ENCODE measurements around the gene MARS1.

MARS1 gene

DNA sequence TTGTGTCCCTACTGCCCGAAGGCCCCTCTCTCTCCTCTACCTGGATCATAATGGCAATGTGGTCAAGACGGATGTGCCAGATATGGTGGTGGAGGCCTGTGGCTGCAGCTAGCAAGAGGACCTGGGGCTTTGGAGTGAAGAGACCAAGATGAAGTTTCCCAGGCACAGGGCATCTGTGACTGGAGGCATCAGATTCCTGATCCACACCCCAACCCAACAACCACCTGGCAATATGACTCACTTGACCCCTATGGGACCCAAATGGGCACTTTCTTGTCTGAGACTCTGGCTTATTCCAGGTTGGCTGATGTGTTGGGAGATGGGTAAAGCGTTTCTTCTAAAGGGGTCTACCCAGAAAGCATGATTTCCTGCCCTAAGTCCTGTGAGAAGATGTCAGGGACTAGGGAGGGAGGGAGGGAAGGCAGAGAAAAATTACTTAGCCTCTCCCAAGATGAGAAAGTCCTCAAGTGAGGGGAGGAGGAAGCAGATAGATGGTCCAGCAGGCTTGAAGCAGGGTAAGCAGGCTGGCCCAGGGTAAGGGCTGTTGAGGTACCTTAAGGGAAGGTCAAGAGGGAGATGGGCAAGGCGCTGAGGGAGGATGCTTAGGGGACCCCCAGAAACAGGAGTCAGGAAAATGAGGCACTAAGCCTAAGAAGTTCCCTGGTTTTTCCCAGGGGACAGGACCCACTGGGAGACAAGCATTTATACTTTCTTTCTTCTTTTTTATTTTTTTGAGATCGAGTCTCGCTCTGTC is 31.0 kb upstream of the MARS1 start:
- DNase-seq (ENCODE audit: low read depth, low spot score), result no peak

DNA sequence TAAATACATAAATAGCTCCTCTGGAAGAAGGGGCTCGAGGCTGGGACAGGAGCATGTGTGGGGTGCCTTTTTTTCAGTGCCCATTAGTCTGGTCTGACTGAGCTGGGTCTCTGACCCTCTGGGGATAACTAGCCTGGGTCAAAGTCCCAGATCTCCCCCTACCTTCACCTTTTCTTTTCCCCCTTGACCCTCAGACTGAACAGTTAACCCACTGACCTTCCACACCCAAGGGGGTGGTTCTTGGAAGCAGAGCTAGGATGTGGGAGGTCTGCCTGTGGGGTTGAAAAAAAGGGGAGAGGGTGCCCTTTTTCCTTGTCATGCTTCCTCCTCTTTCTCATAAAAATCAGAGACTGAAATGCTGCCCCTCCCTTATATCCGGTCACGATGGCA is 29.2 kb upstream of the MARS1 start:
- no peak for DNase-seq (ENCODE audit: low read depth, low spot score)

DNA sequence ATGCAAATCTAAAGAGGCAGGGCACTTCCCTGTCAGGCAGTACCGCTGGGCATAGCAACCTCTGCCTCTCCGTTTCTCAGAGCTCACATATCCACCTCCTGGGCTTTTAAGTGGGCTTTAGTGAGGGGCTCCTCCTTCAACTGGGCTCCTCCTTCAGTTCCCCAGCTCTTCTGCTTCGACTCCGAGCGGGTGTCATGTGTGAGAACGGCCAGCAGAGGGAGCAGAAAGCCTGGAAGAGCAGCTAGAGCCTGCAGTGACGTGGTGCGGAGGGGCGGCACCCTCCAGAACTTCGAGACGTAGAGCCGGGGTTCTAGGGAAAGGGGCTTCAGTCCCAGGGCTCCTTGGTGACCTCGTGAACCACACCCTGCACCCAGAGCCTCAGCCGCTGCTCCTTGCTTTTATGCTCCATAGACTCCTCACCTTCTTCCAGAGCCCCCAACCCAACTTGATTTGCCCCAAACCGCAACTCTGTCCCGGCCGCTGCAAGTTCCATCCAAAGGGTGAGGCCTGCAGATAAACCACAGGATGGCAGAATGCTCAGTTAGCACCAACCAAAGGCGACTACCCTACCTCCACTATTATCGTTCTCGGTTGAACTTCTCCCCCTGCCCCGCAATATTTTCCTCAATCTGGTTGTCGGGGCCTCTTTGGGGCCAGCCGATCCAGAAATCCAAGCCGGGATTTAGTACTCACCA is 28.7 kb upstream of the MARS1 start:
- peak; percentile 98 for DNase-seq (ENCODE audit: low read depth, low spot score)

DNA sequence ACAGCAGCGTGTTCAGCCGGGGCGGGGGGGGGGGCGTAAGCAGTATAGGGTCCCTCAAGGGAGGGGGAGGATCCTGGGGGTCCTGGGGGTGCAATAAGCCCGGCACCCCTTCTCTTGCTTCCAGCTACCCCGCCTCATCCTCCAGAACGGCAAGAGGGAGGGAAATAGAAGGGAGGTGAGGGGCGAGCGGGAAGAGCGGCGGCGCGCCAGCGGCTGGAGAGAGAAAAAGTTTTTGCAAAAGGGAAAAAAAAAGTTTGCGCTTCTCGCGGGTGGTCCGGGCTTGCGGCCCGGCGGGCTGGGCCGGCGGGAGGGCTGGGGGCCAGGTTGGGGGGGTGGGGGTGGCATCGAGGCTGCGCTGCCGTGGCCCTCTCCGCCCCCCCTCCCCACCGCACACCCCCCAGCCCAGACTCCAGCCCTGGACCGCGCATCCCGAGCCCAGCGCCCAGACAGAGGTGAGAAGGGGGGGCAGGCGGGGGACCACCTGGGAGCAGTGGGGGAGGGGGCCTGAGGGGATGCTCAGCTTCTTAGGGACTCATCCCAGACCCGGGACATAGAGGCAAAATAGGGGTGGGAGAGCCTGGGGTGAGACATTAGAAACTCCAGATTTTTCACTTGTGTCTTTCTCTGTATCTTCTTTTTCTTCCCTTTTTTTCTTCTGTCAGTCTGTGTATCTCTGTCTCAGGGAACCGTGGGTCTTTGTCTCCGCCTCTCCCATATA is 28.0 kb upstream of the MARS1 start, which contains the start of gene GLI1:
GLI1 (plus strand) TSS at position 36 of the 718 bp plus-strand sequence. CDS start 3,907 bp downstream, outside the sequence.
- peak; percentile 18 for DNase-seq (ENCODE audit: low read depth, low spot score)

DNA sequence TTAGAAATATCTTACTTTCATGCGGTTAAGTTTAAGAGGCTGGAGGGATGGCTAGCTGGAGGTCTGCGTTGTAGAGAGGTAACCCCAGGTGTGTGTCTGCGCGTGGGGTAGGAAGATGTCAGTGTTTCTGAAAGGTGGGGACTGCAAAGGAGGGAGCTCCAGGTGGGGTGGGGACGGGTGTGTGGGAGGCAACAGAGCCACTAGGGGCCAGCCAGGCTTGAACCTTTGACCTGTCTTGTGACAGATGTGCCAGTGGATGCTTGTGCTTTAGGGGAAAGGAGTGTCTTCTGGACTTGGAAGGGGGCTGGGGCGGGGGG is 27.4 kb upstream of the MARS1 start:
- DNase-seq (ENCODE audit: low read depth, low spot score), result no peak

DNA sequence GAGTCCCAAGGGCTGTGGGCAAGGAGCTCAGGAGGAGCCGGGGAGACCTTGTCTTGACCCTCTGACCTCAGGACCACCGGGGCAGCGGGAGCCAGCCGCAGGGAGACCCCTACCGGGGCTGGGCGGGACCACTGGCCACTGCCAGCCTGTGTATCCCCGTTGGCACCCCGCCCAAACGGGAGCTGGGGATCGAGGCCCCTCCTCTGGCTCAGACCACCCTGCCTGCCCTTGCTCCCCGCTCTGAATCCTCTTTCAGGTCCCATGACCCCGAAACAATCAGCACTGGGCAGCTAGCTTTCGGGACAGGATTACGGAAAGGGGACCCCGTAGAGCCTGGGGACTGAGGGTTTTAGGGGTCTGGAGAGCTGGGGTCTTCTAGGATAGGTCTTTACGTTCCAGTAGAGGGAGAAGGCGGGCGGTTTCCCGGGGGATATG is 27.0 kb upstream of the MARS1 start:
- DNase-seq (ENCODE audit: low read depth, low spot score), result peak; percentile 11

DNA sequence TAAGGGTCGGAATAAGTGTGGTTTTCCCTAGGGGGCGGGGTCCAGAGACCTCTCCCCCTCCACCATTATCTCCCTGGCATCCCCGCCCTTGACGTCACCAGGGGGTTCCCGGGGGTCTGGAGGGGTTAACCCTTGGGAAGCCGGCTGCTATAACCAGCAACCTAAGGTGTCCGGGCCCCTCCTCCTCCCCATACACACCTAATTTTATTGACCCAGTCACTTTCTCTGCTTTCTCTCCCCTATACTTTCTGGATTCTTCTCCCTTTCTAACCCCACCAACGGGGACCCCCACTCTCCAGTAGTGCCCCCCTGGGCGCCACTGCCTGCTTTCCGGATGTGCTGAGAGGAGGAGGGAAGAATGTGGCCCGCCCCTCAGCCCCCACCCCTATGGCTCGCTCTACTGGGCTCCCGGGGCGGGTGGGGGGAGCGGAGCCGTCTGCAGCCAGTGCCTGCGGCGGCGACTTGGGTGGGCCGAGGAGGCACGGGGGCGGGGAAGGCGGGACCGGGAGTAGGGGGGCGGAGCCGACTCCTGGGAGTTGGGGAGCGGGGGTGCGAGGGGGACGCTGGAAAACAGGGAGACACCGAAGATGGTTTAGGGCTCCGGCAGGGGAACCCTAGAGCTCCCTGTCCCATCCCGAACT is 26.5 kb upstream of the MARS1 start:
- DNase-seq (ENCODE audit: low read depth, low spot score), result peak; percentile 73

DNA sequence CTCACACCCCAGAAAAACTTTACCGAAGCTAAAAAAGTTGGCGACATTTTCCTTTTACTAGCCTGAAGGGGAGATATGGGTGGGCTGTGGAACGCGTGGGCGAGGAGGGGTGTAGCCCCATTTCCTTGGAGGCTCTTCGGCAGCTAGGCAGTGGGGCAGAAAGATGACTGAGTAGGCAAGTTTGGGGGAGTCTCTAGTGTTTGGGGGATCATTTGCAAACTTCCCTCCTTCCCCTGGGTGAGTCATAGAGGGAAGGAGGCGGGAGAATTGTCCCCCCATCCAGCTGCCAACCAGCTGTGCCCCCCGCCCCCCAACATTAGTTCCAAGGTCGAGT is 26.0 kb upstream of the MARS1 start:
- DNase-seq (ENCODE audit: low read depth, low spot score), result no peak

DNA sequence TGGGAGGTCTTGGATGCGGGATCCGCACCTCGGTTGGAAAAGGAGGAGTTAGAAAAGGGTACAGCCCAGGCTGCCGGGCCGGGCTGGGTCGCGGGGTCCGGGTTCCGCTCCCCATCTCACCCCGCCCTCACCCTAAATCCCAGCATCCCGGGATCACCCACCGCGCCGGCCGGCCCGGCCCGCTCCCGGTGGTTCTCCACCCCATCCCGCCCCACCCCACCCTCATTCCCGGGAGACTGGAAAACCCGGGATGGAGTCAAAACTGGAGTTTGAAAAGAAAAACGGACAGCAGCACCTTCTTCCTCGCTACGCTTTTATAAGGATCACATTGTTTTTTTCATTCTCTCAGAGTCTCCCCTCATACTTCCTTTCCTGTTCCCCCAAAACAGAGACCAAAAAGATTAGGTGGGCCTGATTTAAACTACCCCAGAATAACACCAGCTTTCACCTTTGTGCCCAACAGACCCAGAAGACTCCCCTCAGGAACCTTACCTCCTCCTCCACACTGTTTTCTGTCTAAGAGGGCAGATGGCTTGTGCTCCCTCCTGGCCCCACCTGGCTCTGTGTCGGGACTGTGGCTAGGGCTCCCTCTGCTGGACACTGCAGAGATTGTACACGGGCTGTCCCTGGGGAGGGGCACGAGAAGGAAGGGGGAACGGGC is 25.5 kb upstream of the MARS1 start:
- peak; percentile 95 for DNase-seq (ENCODE audit: low read depth, low spot score)

DNA sequence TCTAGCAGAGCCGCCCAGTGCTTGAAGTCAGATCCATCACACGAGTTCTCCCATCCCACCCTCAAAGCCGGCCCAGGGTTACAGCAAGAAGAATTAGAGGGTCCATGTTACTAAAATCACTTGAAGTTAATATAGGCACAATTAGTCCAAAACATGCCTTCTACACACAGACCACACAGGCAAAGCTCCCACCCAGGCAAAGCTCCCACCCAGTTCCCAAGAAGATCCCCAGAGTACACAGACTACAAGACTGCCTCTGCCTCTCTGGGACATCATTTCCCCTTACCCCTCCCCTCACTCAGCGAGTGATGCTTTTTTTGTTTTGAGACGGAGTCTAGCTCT is 25.0 kb upstream of the MARS1 start:
- DNase-seq (ENCODE audit: low read depth, low spot score), result no peak

DNA sequence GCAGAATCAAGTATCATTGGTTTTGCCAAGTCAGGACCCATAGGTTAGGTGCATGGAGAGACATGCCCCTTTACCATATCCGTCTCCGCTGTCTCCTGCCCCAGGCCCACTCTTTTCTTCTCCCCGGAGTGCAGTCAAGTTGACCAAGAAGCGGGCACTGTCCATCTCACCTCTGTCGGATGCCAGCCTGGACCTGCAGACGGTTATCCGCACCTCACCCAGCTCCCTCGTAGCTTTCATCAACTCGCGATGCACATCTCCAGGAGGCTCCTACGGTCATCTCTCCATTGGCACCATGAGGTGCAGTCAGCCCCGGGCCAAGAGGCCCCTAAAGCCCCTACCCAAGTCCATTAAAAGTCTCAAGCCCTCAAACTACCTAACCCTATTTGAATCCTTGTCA is 23.3 kb upstream of the MARS1 start:
- no peak for DNase-seq (ENCODE audit: low read depth, low spot score)

DNA sequence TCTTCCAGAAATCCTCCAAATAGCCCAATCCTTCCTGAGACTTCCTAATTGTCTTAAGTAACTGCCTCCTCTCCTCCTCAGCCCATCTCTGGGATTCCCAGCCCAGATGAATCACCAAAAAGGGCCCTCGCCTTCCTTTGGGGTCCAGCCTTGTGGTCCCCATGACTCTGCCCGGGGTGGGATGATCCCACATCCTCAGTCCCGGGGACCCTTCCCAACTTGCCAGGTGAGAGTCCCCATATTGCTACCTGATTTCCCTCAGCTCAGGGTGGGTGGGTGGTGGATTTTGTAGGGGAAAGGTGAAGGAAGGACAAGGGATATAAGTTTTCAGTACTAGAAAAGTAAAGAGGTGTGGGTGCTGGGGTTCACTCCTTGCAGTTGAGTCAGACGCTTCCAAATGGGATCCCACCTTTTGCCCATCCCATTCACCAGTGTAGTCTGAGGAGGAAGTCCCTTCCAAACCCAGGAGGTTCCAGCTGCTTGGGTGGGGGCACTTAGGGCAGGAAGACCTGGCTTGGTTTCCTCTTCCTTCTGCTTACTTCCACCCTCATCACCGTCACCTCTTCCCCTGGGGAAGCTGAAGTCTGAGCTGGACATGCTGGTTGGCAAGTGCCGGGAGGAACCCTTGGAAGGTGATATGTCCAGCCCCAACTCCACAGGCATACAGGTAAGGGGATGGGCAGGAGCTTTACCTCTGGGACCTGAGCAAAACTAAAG is 22.7 kb upstream of the MARS1 start:
- no peak for DNase-seq (ENCODE audit: low read depth, low spot score)

DNA sequence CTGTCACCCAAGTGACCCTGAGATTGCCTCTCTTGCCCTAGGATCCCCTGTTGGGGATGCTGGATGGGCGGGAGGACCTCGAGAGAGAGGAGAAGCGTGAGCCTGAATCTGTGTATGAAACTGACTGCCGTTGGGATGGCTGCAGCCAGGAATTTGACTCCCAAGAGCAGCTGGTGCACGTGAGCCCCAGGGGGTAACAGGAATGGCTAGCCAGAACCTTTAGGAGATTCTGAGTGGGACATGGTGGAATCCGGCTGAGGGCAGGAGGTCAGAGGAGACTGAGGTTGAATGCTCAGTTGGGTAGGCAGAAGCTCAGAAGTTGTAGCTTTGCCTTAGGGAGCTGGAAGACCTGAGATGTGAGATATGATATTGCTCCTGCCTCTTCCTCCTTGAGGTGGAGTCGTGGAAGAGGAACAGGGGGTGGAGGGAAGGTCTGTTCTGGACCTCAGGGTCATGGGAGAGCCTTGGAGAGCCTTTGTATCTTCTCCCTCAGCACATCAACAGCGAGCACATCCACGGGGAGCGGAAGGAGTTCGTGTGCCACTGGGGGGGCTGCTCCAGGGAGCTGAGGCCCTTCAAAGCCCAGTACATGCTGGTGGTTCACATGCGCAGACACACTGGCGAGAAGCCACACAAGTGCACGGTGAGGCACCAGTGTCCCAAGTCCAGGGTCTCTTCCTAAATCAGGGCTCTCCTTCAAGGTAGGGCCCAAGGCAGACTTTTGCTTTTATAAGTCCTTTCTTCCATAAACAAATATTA is 21.9 kb upstream of the MARS1 start:
- DNase-seq (ENCODE audit: low read depth, low spot score), result no peak

DNA sequence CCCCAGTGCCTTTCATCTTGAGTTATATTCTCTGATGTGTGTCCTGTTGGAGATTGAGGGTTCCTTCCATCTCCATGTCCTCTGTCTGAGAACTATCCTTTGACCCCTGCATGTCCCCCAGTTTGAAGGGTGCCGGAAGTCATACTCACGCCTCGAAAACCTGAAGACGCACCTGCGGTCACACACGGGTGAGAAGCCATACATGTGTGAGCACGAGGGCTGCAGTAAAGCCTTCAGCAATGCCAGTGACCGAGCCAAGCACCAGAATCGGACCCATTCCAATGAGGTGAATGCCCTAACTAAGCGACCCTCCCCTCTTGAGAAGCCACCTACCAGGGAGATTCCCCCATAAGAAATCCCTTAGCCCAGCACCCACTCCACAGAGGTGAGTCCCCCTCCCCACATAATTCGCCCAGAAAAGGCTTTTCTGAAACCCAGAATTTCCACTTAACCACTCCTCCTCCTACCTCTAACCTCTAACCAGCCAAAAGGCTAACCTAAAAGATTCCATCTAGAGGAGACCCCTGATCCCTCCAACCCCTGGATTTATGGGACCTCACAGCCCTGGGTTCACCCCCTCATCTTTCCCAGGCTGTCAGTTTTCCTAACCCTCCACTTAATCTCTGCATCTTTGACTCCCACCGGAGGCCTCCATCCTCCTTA is 20.5 kb upstream of the MARS1 start:
- DNase-seq (ENCODE audit: low read depth, low spot score), result no peak

DNA sequence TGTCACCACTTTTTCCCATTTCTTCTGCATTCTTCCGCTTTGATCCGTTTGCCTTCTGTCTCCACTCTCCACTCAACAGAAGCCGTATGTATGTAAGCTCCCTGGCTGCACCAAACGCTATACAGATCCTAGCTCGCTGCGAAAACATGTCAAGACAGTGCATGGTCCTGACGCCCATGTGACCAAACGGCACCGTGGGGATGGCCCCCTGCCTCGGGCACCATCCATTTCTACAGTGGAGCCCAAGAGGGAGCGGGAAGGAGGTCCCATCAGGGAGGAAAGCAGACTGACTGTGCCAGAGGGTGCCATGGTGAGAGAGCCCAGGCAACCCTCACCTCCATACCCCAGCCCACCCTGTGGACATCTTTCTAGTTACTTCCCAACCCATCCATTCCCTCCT is 20.0 kb upstream of the MARS1 start:
- no peak for DNase-seq (ENCODE audit: low read depth, low spot score)

DNA sequence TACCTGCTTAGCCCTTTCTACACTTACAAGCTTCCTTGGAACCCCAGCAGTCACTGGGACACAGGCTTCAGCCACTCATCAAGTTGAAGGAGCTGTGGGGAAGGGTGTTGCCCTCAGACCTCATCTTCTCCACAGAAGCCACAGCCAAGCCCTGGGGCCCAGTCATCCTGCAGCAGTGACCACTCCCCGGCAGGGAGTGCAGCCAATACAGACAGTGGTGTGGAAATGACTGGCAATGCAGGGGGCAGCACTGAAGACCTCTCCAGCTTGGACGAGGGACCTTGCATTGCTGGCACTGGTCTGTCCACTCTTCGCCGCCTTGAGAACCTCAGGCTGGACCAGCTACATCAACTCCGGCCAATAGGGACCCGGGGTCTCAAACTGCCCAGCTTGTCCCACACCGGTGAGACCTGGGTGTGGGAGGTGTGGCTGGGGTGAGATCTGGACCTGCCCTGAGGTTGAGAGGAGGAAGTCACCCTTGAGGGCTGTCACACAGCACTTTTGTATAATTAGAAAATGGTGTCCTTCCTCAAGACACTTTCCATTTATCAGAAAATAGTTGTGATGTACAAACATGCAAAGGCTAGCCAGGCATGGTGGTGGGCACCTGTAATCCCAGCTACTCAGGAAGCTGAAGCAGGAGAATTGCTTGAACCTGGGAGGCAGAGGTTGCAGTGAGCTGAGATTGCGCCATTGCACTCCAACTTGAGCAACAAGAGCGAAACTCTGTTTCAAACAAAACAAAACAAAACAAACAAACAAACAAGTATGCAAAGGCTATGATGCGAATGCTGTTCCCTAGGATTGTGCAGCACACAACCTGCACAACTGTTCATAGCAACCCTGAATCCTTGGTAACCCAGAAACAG is 18.3 kb upstream of the MARS1 start:
- DNase-seq (ENCODE audit: low read depth, low spot score), result no peak

DNA sequence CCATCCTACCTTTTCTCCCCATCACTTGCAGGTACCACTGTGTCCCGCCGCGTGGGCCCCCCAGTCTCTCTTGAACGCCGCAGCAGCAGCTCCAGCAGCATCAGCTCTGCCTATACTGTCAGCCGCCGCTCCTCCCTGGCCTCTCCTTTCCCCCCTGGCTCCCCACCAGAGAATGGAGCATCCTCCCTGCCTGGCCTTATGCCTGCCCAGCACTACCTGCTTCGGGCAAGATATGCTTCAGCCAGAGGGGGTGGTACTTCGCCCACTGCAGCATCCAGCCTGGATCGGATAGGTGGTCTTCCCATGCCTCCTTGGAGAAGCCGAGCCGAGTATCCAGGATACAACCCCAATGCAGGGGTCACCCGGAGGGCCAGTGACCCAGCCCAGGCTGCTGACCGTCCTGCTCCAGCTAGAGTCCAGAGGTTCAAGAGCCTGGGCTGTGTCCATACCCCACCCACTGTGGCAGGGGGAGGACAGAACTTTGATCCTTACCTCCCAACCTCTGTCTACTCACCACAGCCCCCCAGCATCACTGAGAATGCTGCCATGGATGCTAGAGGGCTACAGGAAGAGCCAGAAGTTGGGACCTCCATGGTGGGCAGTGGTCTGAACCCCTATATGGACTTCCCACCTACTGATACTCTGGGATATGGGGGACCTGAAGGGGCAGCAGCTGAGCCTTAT is 17.4 kb upstream of the MARS1 start:
- DNase-seq (ENCODE audit: low read depth, low spot score), result no peak

DNA sequence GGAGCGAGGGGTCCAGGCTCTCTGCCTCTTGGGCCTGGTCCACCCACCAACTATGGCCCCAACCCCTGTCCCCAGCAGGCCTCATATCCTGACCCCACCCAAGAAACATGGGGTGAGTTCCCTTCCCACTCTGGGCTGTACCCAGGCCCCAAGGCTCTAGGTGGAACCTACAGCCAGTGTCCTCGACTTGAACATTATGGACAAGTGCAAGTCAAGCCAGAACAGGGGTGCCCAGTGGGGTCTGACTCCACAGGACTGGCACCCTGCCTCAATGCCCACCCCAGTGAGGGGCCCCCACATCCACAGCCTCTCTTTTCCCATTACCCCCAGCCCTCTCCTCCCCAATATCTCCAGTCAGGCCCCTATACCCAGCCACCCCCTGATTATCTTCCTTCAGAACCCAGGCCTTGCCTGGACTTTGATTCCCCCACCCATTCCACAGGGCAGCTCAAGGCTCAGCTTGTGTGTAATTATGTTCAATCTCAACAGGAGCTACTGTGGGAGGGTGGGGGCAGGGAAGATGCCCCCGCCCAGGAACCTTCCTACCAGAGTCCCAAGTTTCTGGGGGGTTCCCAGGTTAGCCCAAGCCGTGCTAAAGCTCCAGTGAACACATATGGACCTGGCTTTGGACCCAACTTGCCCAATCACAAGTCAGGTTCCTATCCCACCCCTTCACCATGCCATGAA is 16.8 kb upstream of the MARS1 start:
- DNase-seq (ENCODE audit: low read depth, low spot score), result no peak

Data from astrocyte of the hippocampus (primary cell).